GM18502 (cell line): ENCODE results near the gene MUC5B.

ENCODE experiments used
- ATAC-seq: cut with Tn5 transposase; IDR thresholded peaks from one replicate; pipeline ENCODE4 v1.9.1; 2021; ENCODE audit warnings: mild to moderate bottlenecking; ENCODE audit not compliant: unreplicated experiment, poor library complexity

Gene MUC5B

DNA sequence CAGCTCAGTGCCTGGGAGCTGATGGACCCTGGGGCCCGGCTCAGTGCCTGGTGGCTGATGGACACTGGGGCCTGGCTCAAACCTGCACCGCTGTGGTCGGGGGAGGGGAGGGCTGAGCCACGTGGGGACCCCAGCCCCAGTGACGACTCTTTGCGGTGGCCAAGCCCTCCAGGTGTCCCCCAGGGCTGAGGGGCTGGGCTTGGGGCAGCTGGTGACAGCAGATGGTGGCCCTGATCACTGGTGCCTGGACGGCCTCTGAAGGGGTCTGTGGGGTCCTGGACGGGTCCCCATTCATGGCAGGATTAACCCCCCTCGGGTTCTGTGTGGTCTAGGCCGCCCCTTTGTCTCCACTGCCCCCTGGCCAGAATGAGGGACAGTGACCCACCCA lies 3.4 kb upstream of the MUC5B start:
- no peak for ATAC-seq

DNA sequence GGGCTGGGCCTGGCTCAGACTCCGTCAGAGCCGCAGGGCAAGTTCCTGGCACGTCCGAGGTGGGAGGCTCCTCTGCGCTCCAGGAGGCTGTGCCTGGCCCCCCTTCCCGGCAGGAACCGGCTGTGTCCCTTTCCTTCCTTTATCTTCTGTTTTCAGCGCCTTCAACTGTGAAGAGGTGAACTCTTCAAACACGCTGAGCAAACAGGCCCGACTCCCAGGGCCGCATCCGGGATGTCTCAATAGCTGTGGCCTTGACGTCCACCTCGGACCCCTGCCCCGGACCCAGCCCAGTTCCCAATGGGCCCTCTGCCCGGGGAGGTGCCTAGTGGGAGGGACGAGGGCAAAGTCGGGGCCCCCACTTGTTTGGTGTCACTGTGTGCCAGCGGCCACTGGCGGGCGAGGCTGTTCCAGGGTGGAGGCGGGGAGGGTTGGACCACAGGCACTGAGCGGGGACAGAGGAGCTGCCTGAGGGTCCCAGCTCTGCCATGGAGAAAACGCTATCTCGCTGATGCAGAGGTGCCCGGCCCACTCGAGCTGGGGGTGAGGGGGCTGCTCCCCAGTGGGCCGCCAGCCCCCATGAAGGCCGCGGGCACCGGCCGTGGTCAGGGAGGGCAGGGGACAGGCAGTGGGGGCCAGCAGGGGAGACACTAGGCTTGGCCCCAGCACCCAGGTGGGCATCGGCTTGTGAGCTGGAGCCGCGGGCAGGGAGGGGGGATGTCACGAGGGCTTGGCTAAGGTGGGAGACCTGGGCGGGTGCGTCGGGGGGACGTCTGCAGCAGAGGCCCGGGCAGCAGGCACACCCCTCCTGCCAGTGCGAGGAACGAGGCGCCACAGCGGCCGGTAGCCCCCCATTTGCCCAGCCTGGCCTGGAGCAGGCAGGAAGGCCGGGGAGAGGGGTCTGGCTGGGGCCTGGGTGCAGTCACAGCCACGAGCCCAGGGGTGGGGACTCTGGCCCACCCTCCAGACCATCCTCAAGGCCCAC lies 2.7 kb upstream of the MUC5B start:
- no peak for ATAC-seq

DNA sequence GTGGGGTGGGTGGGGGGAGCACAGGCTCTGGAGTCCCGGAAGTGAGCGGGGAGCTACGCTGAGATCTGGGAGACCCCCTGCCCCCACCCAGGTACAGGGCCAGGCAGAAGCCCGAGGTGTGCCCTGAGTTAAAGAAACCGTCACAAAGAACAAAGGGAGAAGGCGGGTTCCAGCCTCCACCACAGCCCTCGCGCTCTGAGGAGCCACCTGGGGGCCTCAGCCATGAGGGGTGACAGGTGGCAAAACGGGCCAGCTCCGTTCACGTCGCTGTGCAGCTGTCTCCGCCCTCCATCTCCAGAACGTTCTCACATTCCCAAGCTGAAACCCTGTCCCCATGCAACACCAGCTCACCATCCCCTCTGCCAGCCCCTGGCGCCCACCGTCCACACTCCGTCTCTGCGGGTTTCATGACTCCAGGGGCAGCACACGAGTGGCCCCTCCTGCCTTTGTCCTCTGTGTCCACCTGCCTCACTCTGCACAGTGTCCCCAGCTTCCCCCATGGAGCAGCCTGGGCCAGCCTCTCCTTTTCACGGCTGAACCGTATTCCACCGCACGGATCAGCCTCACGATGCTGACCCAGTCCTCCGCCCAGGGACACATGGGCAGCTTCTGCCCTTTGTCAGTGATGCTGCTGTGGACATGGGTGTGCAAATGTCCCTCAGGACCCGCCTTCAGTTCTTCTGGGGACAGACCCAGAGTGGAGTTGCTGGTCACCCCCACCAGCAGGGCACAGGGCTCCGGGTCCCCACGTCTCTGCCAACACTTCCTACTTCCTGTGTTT lies 1.7 kb upstream of the MUC5B start:
- ATAC-seq = no peak

DNA sequence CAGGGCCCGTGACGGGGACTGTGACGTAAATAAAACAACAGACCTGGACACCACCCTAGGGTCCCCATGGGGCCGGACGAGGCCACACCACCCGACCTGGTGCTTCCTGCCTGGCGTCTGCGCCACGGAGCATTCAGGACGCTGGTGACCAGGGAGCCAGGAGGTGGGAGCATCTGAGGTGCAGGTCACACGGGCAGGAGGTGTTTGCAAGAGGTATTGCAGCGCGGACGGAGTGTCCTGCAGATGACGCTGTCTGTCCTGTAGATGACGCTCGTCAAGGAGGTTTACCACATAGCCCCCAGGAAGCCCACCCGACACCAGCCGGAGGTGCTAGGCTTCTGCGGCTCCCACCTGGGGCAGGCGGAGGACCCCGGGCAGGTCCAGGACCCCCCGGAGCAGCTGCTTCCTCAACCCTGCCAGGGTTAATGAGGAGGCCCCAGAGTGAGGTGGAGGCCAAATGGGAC lies 986 bp upstream of the MUC5B start:
- ATAC-seq = no peak

DNA sequence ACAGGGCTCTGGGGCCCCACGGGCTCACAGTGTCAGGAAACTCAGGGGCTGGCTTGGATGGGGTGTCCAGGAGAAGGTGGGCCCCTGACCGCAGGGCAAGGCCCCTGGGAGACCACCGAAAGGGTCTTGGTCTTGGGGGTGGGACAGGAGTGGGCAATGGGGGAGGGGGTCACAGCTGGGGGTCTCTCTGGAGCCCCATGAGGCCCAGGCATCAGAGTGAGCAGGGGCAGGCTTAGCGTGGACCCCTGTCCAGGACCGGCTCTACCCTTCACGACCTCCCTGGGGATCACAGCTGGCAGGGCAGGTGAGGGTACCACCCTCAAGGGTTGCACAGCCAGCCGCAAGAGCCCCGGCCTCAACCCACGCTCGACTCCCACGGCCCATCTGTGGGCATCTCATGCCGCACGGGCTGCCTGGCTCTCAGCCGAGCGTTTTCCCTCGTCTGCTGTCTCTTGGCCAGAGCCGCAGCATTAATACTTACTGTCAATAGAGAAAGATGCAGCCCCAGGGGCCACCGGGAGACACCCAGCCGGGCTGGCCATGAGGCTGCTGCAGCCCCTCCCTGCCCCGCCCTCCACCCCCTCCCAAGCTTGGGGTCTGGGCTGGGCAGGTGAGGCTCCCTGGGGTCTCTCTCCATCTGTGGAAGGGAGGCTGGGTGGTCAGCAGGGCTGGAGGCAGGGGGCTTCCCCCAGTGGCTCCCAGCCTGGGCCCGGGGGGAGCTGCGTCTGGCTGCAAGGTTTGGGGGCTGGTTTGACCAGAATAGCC lies 662 bp downstream of the MUC5B start:
- no peak for ATAC-seq

DNA sequence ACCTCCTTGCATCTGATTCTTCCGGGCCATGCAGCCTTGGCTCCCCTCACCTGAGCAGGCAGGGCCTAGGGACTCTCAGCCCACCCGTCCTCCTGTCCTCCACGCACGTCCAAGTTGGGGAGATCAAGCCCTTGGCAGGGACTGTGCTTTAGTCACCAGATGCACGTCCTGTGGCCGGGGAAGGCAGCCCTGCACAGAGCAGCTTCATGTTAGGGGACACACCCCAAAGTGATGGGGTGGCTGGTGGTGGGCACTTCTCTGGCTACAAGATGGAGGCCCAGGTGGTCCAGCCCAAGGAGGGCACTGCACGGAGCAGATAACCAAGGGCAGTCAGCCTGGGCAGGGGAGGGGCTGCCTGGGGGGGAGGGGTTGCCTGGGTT lies 1.2 kb downstream of the MUC5B start:
- no peak for ATAC-seq

DNA sequence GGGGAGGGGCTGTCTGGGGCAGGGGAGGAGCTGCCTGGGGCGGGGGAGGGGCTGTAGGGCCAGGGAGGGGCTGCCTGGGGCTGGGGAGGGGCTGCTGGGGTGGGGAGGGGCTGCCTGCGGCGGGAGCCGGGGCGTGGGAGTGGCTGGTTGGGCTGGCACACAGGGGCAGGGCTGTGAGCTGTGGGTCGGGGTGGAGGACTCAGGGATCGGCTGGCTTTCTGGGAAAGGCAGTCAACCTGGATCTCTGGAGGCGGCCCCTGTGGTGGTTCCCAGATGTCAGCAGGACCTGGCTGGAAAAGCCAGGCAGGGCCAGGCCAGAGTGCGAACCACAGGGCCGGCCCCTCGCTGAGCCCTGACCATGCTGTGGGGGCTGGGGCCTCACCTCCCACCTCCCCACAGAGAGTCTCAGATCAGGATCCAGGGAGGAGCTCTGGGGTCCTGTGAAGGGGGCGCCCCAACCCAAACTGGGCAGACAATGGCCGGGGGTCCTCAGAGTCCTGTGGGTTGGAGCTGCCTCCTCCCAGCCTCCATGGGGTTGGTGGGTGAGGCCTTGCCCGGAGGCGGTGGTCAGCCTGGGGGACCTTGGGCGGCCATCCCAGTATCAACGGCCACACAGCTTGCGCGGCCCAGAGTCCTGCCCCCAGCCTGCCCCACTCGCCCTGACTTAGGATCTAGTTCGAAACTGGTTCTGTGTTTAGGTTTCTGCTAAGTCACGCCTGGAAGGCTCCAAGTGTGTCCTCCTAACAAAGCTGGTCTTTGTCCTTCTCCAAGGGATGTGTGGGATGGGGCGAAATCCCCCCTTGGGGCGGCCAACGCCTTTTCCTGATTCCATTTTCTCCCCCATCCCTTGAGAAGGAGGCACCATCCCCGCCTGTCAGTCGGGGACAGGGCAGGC lies 1.9 kb downstream of the MUC5B start:
- no peak for ATAC-seq

DNA sequence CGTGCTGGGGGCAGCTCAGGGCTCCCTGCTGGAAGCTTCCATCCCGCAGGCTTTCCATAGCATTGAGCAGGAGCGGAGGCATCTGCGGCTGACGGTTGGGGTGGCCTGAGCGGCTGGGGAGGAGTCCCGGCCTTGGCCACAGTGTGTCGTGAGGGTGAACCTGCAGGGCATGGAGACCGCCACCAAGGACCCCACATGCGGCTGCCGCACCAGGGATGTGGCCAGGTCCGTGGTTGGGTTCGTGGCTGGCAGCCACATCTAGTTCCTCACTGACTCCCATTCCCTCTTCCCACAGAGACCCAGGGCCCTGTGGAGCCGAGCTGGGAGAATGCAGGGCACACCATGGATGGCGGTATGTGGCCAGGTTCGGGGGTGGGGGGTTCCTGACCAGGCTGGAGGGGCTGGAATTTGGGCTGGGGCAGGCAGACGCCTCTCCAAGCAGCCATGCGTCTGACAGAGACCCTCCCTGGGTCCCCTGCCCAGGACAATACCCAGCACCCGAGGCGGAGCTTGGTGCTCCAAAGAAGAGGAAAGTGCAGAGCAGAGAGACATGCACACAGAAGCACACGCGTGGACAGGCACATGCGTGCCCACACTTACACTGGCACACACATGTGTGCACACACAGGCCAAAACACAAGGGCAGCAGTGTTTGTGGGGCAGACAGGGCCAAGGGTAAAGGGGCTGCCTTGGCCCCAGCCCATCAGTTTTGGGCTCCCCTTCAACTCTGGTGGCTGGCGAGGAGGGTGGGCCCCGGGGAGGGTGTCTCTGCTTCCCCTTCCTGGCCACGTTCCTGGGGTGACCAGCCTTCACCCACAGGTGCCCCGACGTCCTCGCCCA lies 2.7 kb downstream of the MUC5B start:
- ATAC-seq = no peak

DNA sequence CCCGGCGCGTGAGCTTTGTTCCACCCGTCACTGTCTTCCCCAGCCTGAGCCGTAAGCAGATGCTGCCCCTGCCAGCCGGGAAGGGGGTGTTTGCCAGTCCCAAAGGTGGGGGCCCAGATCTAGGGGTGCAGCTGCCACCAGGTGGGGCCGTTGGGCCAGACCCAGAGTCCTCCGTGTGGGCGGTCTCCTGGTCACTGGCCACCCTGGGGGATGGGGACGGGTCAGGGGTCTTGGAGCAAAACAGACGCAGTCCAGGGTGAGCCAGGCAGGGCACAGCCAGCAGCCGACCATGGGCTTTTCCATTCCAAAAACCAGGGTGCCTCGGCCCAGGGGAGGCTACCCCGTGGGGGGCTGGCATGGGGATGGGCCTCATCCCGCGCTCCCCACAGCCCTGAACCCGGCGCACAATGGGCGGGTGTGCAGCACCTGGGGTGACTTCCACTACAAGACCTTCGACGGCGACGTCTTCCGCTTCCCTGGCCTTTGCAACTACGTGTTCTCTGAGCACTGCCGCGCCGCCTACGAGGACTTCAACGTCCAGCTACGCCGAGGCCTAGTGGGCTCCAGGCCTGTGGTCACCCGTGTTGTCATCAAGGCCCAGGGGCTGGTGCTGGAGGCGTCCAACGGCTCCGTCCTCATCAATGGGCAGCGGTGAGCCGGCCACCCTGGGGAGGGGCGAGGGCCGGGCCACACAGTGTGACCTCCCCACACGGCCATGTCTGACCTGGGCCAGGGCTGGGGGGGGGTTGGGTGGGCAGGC lies 3.5 kb downstream of the MUC5B start:
- ATAC-seq = no peak

DNA sequence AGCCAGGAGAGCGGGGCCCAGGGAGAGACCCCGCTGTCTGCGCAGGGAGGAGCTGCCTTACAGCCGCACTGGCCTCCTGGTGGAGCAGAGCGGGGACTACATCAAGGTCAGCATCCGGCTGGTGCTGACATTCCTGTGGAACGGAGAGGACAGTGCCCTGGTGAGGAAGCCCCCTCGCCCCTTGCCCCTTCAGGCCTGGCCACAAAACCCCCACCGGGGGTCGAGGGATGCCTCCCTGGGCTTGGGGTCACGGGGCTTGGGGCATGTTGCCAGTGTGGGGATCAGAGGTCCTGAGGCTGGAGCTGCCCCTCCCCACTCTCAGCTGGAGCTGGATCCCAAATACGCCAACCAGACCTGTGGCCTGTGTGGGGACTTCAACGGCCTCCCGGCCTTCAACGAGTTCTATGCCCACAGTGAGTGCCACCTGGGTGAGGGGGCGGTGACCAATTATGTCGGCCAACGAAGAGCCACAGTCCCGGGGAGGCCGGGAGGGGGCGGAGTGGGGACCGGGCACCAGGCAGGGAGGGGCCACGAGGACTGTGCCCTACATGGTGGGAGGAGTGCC lies 4.2 kb downstream of the MUC5B start:
- no peak for ATAC-seq

DNA sequence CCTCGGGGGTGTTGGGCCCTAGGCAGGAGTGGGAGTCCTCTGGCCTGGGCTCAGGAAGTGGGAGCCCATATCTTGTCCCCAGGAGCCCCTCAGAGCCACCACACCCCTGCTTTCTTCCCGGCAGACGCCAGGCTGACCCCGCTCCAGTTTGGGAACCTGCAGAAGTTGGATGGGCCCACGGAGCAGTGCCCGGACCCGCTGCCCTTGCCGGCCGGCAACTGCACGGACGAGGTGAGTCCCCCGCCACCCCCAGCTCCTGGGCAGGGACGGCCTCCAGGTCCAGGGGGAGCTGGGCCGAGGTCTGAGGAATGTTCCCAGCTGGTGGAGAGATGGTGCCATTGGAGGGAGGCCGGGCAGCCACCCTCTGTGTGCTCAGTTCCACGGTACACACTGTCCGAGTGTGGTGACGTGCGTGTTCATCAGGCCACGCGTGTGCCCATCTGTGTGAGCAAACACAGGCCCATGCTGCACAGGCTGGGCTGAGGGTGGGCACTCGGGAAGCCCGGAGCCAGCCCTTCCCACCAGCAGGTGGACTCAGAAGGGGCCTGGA lies 4.8 kb downstream of the MUC5B start:
- ATAC-seq = no peak

DNA sequence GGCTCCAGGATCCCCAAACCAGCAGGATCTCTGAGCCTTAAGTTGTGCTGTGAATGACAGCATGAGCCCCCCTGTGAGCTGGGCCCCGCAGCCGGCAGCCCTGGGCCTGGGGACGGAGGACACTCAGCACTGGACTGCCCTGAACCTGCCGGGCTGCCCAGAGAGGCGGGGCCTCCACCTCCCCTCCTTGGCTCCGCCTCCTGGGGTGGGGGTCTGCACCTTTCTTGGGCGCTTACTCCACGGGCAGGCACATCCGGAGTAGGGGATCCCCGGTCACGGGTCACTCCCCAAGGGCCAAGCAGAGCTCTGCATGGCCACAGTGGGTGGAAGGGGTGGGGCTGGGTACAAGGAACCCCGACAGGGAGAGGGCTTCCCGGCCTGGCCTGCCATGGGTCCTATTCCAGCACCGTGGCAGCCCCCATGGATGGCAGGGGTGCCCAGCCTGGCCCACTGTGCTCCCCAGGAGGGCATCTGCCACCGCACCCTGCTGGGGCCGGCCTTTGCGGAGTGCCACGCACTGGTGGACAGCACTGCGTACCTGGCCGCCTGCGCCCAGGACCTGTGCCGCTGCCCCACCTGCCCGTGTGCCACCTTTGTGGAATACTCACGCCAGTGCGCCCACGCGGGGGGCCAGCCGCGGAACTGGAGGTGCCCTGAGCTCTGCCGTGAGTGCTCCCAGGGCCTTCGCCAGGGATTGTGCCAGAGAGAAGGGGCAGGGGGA lies 5.4 kb downstream of the MUC5B start:
- ATAC-seq = no peak

DNA sequence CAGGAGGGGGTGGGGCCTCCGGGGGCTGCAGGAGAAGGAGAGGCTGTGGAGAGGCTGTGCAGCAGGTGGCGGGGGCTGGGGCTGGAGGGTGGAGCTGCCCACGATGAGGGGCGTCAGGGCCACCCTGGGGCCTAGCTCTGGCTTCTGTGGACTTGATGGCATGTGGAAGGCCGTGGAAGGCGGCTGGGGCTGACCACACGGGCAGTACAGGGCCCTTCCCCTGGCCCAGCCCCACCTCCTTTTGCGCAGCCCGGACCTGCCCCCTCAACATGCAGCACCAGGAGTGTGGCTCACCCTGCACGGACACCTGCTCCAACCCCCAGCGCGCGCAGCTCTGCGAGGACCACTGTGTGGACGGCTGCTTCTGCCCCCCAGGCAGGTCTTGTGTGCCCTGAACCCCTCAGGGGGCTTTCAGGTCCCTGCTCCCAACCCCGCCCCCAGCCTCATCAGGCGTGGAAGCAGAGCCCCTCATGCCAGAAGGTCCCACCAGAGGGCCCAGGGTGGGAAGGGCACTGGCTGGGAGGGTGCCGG lies 6.1 kb downstream of the MUC5B start:
- ATAC-seq = no peak

DNA sequence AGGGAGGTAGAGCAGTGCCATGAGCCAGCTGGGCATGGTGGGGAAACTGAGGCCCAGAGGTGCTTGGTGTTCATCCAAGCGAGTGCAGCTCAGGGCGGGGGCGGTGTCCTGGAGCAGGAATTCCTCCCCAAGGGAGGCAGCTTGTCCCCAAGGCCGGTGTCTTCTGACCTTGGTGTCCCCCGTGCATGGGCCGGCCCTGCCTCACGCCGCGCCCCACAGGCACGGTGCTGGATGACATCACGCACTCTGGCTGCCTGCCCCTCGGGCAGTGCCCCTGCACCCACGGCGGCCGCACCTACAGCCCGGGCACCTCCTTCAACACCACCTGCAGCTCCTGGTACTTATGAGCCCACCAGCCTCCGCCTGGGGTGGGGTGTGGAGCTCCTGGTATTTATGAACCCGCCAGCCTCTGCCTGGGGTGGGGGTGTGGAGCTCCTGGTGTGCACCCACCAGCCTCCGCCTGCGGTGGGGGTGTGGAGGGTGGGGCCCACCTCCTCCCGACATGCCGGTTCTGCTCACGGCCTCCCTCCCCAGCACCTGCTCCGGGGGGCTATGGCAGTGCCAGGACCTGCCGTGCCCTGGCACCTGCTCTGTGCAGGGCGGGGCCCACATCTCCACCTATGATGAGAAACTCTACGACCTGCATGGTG lies 6.7 kb downstream of the MUC5B start:
- no peak for ATAC-seq

DNA sequence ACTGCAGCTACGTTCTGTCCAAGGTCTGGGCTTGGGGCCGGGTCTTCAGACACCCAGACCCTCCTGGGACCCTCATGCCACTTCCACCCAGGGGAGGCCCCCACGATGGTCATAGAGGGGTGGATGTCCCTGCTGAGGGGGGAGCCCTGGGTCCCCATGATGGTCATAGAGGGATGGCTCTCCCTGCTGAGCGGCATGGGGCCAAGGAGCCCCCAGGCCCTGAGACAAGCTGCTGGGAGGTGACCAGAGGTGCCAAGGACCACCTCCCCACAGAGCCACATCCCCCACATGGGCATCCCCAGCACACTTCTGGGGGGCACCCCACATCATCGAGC lies 7.2 kb downstream of the MUC5B start:
- ATAC-seq = no peak
